Suprapubic skin (tissue), 4 donors: ENCODE data around the gene ZNF112. TPM values are rescaled to one million over a fixed set of nuclear protein-coding genes. Genes with fewer than 3 reads are reported as not detected.

Experiments
- DNase-seq, 2 donors: peaks; one replicate each; pipeline ENCODE4 v3.0.0-alpha.2; 2019; ENCODE audit warnings: low spot score in 2 of 2
- H3K27ac ChIP-seq: fragments of 200-600 bp; sonication (generic); one replicate; pipeline ENCODE4 v1.5.1; 2019
- H3K27me3 ChIP-seq: fragments of 200-600 bp; sonication (generic); one replicate; pipeline ENCODE4 v1.5.1; 2019
- H3K36me3 ChIP-seq: fragments of 200-600 bp; sonication (generic); one replicate; pipeline ENCODE4 v1.5.1; 2019
- H3K4me1 ChIP-seq: fragments of 200-600 bp; sonication (generic); one replicate; pipeline ENCODE4 v1.5.1; 2019
- H3K4me3 ChIP-seq: fragments of 200-600 bp; sonication (generic); one replicate; pipeline ENCODE4 v1.5.1; 2019; ENCODE audit warnings: mild to moderate bottlenecking
- H3K9me3 ChIP-seq: fragments of 200-600 bp; sonication (generic); one replicate; pipeline ENCODE4 v1.5.1; 2019
- CTCF ChIP-seq, 2 donors: fragments of 200-600 bp in 1 of 2; fragments of 450-650 bp in 1 of 2; sonication (generic) in 1 of 2; IDR thresholded peaks; one replicate each; pipeline ENCODE4 v1.5.1; 2016 to 2019; ENCODE audit warnings: antibody characterized with exemption in 2 of 2, mild to moderate bottlenecking in 1 of 2, moderate library complexity in 1 of 2
- EP300 ChIP-seq: sonication (generic); formaldehyde crosslinking; IDR thresholded peaks from one replicate; pipeline ENCODE4 v1.6.1; 2017; ENCODE audit warnings: antibody characterized with exemption
- POLR2A ChIP-seq, 2 donors: fragments of 450-650 bp; IDR thresholded peaks; one replicate each; pipeline ENCODE4 v1.6.1; 2017; ENCODE audit warnings: antibody characterized with exemption in 2 of 2, mild to moderate bottlenecking in 2 of 2, moderate library complexity in 2 of 2
- POLR2AphosphoS5 ChIP-seq, 3 donors: sonication (generic); formaldehyde crosslinking; IDR thresholded peaks; one replicate each; pipeline ENCODE4 v1.6.1; 2017; ENCODE audit warnings: antibody characterized with exemption in 3 of 3
- WGBS: methylation state at CpG from one replicate; pipeline ENCODE4 v1.1.5; 2018; 5-methylcytosine and 5-hydroxymethylcytosine counted together
- total RNA-seq, 4 donors: library from RNA; depleted of rRNA; stranded (reverse); fragments of >200 nt; gene quantifications; one replicate each; pipeline ENCODE4 v1.1.0, GENCODE V29; 2016

ZNF112 gene
- total RNA-seq, 4 donors from 2014 or later, result 1.6 to 7.0 (median 3.5) TPM

DNA sequence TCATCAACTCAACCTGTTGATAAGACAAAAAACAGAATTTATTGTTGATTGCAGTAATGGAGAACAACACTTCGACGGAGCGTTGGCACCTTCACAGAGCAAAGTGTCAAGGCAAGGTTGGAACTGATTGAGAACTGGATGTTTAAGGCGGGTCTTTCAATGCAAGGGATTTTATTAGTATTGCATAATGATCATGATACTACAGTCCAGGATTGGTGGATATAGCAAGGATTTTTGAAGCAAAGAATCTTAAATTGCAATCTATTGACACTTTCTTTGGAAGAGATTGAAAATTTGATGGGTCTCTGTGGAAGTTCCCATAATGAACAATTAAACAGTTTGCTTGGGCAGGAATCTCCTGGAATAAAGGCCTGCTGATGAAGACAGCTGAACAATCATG is 51.0 kb downstream of the ZNF112 start:
- Histone ChIP-seq H3K27me3 (no peaks in the 10 kb centered on the region), H3K4me1 (peaks cover 13% of the 10 kb centered on the region), H3K9me3 (no peaks in the 10 kb centered on the region), H3K36me3 (peaks cover 16% of the 10 kb centered on the region), H3K4me3 (peak overlapping the region; percentile 82), H3K27ac (no peak overlapping the region)
- no peak for DNase-seq
- TF ChIP-seq CTCF (IDR thresholded peaks at IDR 0.05), result no peak
- TF ChIP-seq POLR2AphosphoS5 (IDR thresholded peaks at IDR 0.05), result no peak
- no peak for TF ChIP-seq POLR2A (IDR thresholded peaks at IDR 0.05)
- no peak for TF ChIP-seq EP300
- 87% methylated on average over 4 of the region's 4 CpGs for WGBS

- peak within 1 kb of the TSS; percentile 82 for H3K4me3 ChIP-seq
- peak; percentile 87 to 95 for DNase-seq
- WGBS, result 0% methylated on average over 18 of the region's 31 CpGs
- no peaks in the 10 kb centered on the region for H3K9me3 ChIP-seq
- H3K27me3 ChIP-seq, result no peaks in the 10 kb centered on the region
- peak within 1 kb of the TSS; percentile 61 for H3K27ac ChIP-seq
- H3K36me3 ChIP-seq, result peaks cover 23% of the 10 kb centered on the region
- TF ChIP-seq EP300 (no peak), POLR2AphosphoS5 (IDR thresholded peaks at IDR 0.05) (peak in 2 of 3 donors; percentile 13 to 55), POLR2A (IDR thresholded peaks at IDR 0.05) (no peak), CTCF (IDR thresholded peaks at IDR 0.05) (no peak)
- peaks cover 13% of the 10 kb centered on the region for H3K4me1 ChIP-seq
These were observed 51.8 kb downstream of the ZNF112 start, which contains the start of gene ZNF235 for GRCh38 chr19:44304659-44305193. TSS of gene ZNF235 (minus strand) at chr19:44305025. CDS start at chr19:44303404, 1,621 bp downstream.

- TF ChIP-seq EP300 (no peak), CTCF (IDR thresholded peaks at IDR 0.05) (no peak), POLR2A (IDR thresholded peaks at IDR 0.05) (no peak), POLR2AphosphoS5 (IDR thresholded peaks at IDR 0.05) (no peak)
- WGBS, result under 1% methylated on average over 11 of the region's 11 CpGs
- Histone ChIP-seq H3K4me1 (peaks cover 13% of the 10 kb centered on the region), H3K27ac (peak overlapping the region; percentile 61), H3K9me3 (no peaks in the 10 kb centered on the region), H3K4me3 (peak overlapping the region; percentile 82), H3K36me3 (peaks cover 30% of the 10 kb centered on the region), H3K27me3 (no peaks in the 10 kb centered on the region)
- no peak for DNase-seq
These were observed 52.4 kb downstream of the ZNF112 start for GRCh38 chr19:44303976-44304568.

- 69% methylated on average over 4 of the region's 4 CpGs for WGBS
- no peak for TF ChIP-seq EP300
- TF ChIP-seq CTCF (IDR thresholded peaks at IDR 0.05), result no peak
- no peak for TF ChIP-seq POLR2A (IDR thresholded peaks at IDR 0.05)
- TF ChIP-seq POLR2AphosphoS5 (IDR thresholded peaks at IDR 0.05), result no peak
- Histone ChIP-seq H3K4me1 (peaks cover 13% of the 10 kb centered on the region), H3K4me3 (no peak overlapping the region), H3K9me3 (no peaks in the 10 kb centered on the region), H3K36me3 (peaks cover 37% of the 10 kb centered on the region), H3K27ac (no peak overlapping the region), H3K27me3 (no peaks in the 10 kb centered on the region)
- no peak for DNase-seq
These were observed 53.2 kb downstream of the ZNF112 start for GRCh38 chr19:44303320-44303719.

GRCh38 chr19:44284968-44285367 is 71.5 kb downstream of the ZNF112 start:
- Histone ChIP-seq H3K27me3 (no peaks in the 10 kb centered on the region), H3K4me1 (no peaks in the 10 kb centered on the region), H3K36me3 (peaks cover 29% of the 10 kb centered on the region), H3K4me3 (no peak overlapping the region), H3K9me3 (peaks cover 45% of the 10 kb centered on the region), H3K27ac (no peak overlapping the region)
- TF ChIP-seq EP300, result no peak
- TF ChIP-seq POLR2AphosphoS5 (IDR thresholded peaks at IDR 0.05), result no peak
- no peak for TF ChIP-seq CTCF (IDR thresholded peaks at IDR 0.05)
- TF ChIP-seq POLR2A (IDR thresholded peaks at IDR 0.05), result no peak
- 80% methylated on average over 4 of the region's 4 CpGs for WGBS
- no peak for DNase-seq
